NCI-H2107 (cell line): ENCODE measurements around the gene SLN.
"Not testable (repeated sequence)": the region's sequence is repeated elsewhere in the genome, so short reads cannot be mapped to it uniquely, and the experiment has no call there.

ENCODE experiments used
- DNase-seq: peaks from one replicate; lab custom pipeline; 2025; lab: John Stamatoyannopoulos, UW

SLN gene

GRCh38 chr11:107711861-107712755, at the start of gene SLN:
Gene SLN (minus strand): TSS chr11:107712056.
- no peak for DNase-seq

- DNase-seq = not testable (repeated sequence)
Measured at GRCh38 chr11:107758719-107759355, 47.0 kb upstream of the SLN start.

- no peak for DNase-seq
Measured at GRCh38 chr11:107757661-107758060, 45.8 kb upstream of the SLN start.

- DNase-seq = no peak
Measured at GRCh38 chr11:107756553-107756952, 44.7 kb upstream of the SLN start.

GRCh38 chr11:107752949-107753822, 41.3 kb upstream of the SLN start:
- no peak for DNase-seq

- DNase-seq = no peak
Measured at GRCh38 chr11:107752508-107752907, 40.7 kb upstream of the SLN start.

- DNase-seq = no peak
Measured at GRCh38 chr11:107751082-107751481, 39.2 kb upstream of the SLN start.

- DNase-seq = no peak
Measured at GRCh38 chr11:107750313-107750712, 38.5 kb upstream of the SLN start.

GRCh38 chr11:107747622-107748021, 35.8 kb upstream of the SLN start:
- DNase-seq = no peak

GRCh38 chr11:107744736-107745135, 32.9 kb upstream of the SLN start:
- DNase-seq = no peak

GRCh38 chr11:107743191-107743590, 31.3 kb upstream of the SLN start:
- DNase-seq = no peak

- DNase-seq = no peak
Measured at GRCh38 chr11:107741044-107741823, 29.4 kb upstream of the SLN start.

GRCh38 chr11:107740271-107740670, 28.4 kb upstream of the SLN start:
- no peak for DNase-seq

GRCh38 chr11:107736546-107736945, 24.7 kb upstream of the SLN start:
- DNase-seq = no peak

- DNase-seq = no peak
Measured at GRCh38 chr11:107733518-107733917, 21.7 kb upstream of the SLN start.

GRCh38 chr11:107732689-107733051, 20.8 kb upstream of the SLN start:
- no peak for DNase-seq

- no peak for DNase-seq
Measured at GRCh38 chr11:107731941-107732688, 20.3 kb upstream of the SLN start.

GRCh38 chr11:107722662-107723061, 10.8 kb upstream of the SLN start:
- no peak for DNase-seq

GRCh38 chr11:107721207-107721606, 9.4 kb upstream of the SLN start:
- no peak for DNase-seq

GRCh38 chr11:107720303-107720774, 8.5 kb upstream of the SLN start:
- no peak for DNase-seq
